ENCODE measurements around the gene GDPD4. TPM values are rescaled to one million over a fixed set of nuclear protein-coding genes. Genes with fewer than 3 reads are reported as not detected.

GDPD4 gene
- total and polyA plus RNA-seq, 7 donors: not detected

- no peaks in the 10 kb centered on the region for H3K4me1 ChIP-seq
- H3K9me3 ChIP-seq: no peaks in the 10 kb centered on the region
- TF ChIP-seq POLR2A (IDR thresholded peaks at IDR 0.05) (no peak), POLR2AphosphoS5 (IDR thresholded peaks at IDR 0.05) (no peak), CTCF (IDR thresholded peaks at IDR 0.05) (no peak), EP300 (IDR thresholded peaks at IDR 0.05) (no peak)
- H3K27me3 ChIP-seq: no peaks in the 10 kb centered on the region
- no peak overlapping the region for H3K27ac ChIP-seq
- no peak for DNase-seq
- H3K36me3 ChIP-seq: no peaks in the 10 kb centered on the region
- WGBS, 2 donors: 83 to 84% methylated on average over 4 of the region's 4 CpGs
- H3K4me3 ChIP-seq: no peak overlapping the region
- intact Hi-C loops (cut with DNase I): no loop called here
Observed at GRCh38 chr11:77209663-77210062, 91.8 kb downstream of the GDPD4 start.

GRCh38 chr11:77208535-77208934 is 93.0 kb downstream of the GDPD4 start:
- no peaks in the 10 kb centered on the region for H3K4me1 ChIP-seq
- intact Hi-C loops (cut with DNase I): no loop called here
- no peak for TF ChIP-seq POLR2A (IDR thresholded peaks at IDR 0.05)
- no peak for TF ChIP-seq EP300 (IDR thresholded peaks at IDR 0.05)
- no peak for TF ChIP-seq CTCF (IDR thresholded peaks at IDR 0.05)
- no peak for TF ChIP-seq POLR2AphosphoS5 (IDR thresholded peaks at IDR 0.05)
- DNase-seq: no peak
- H3K4me3 ChIP-seq: no peak overlapping the region
- no peaks in the 10 kb centered on the region for H3K27me3 ChIP-seq
- no peak overlapping the region for H3K27ac ChIP-seq
- WGBS, 2 donors: 73 to 94% methylated on average over 11 of the region's 11 CpGs
- no peaks in the 10 kb centered on the region for H3K36me3 ChIP-seq
- no peaks in the 10 kb centered on the region for H3K9me3 ChIP-seq

GRCh38 chr11:77207618-77208313 is 93.7 kb downstream of the GDPD4 start:
- intact Hi-C loops (cut with DNase I): no loop called here
- TF ChIP-seq EP300 (IDR thresholded peaks at IDR 0.05): no peak
- Histone ChIP-seq H3K27ac (no peak overlapping the region), H3K27me3 (no peaks in the 10 kb centered on the region), H3K4me3 (no peak overlapping the region), H3K4me1 (no peaks in the 10 kb centered on the region), H3K36me3 (no peaks in the 10 kb centered on the region), H3K9me3 (no peaks in the 10 kb centered on the region)
- 84 to 86% methylated on average over 10 of the region's 10 CpGs for WGBS, 2 donors
- DNase-seq: no peak

- Histone ChIP-seq H3K36me3 (no peaks in the 10 kb centered on the region), H3K4me3 (no peak overlapping the region), H3K27me3 (no peaks in the 10 kb centered on the region), H3K4me1 (no peaks in the 10 kb centered on the region), H3K27ac (no peak overlapping the region), H3K9me3 (no peaks in the 10 kb centered on the region)
- TF ChIP-seq POLR2A (IDR thresholded peaks at IDR 0.05) (no peak), EP300 (IDR thresholded peaks at IDR 0.05) (no peak), POLR2AphosphoS5 (IDR thresholded peaks at IDR 0.05) (no peak)
- WGBS, 2 donors: 91 to 92% methylated on average over 10 of the region's 10 CpGs
- DNase-seq: no peak
- intact Hi-C loops (cut with DNase I): no loop called here
Observed at GRCh38 chr11:77207019-77207485, 94.4 kb downstream of the GDPD4 start.

GRCh38 chr11:77206264-77207018 is 95.0 kb downstream of the GDPD4 start:
- no peak overlapping the region for H3K4me3 ChIP-seq
- intact Hi-C loops (cut with DNase I): no loop called here
- 71 to 83% methylated on average over 13 of the region's 13 CpGs for WGBS, 2 donors
- TF ChIP-seq POLR2AphosphoS5 (IDR thresholded peaks at IDR 0.05): no peak
- TF ChIP-seq CTCF (IDR thresholded peaks at IDR 0.05): no peak
- no peak for TF ChIP-seq POLR2A (IDR thresholded peaks at IDR 0.05)
- no peak for TF ChIP-seq EP300 (IDR thresholded peaks at IDR 0.05)
- no peaks in the 10 kb centered on the region for H3K36me3 ChIP-seq
- H3K9me3 ChIP-seq: no peaks in the 10 kb centered on the region
- DNase-seq: no peak
- no peaks in the 10 kb centered on the region for H3K4me1 ChIP-seq
- H3K27ac ChIP-seq: no peak overlapping the region
- H3K27me3 ChIP-seq: no peaks in the 10 kb centered on the region

Data from sigmoid colon (tissue), 7 donors.